ENCODE data around the gene SLC16A9.

GRCh38 chr10:59626523-59626869 is 83.2 kb downstream of the SLC16A9 start:
- TF ChIP-seq CTCF (IDR thresholded peaks at IDR 0.05; ENCODE audit: low read length) (no peak), EZH2 (IDR thresholded peaks at IDR 0.05; ENCODE audit: borderline replicate concordance, low read length) (no peak)
